Thoracic aorta (tissue), 2 donors: ENCODE data around the gene HERC2. TPM values are rescaled to one million over a fixed set of nuclear protein-coding genes. Genes with fewer than 3 reads are reported as not detected.

Source experiments
- ATAC-seq: fragments of 150-250 bp; one replicate; pipeline ENCODE4 v1.8.0; 2017; ENCODE audit warnings: low read depth; ENCODE audit not compliant: insufficient number of reproducible peaks, low FRiP score
- DNase-seq: peaks from one replicate; pipeline ENCODE4 v3.0.0-alpha.2; 2020; ENCODE audit warnings: low spot score
- H3K27ac ChIP-seq, 2 donors: fragments of 200-600 bp; sonication (generic); 1 replicate in 1 of 2; 2 replicates in 1 of 2; pipeline ENCODE4 v1.5.1; 2016; ENCODE audit warnings: mild to moderate bottlenecking in 2 of 2, moderate library complexity in 2 of 2
- H3K27me3 ChIP-seq: fragments of 200-600 bp; sonication (generic); replicated peaks from 2 replicates; pipeline ENCODE4 v1.6.0; 2016; ENCODE audit warnings: mild to moderate bottlenecking; ENCODE audit not compliant: insufficient read depth
- H3K36me3 ChIP-seq: fragments of 200-600 bp; sonication (generic); one replicate; pipeline ENCODE4 v1.5.1; 2016
- H3K4me1 ChIP-seq, 2 donors: fragments of 200-600 bp; sonication (generic); 1 replicate in 1 of 2; 2 replicates in 1 of 2; pipeline versions ENCODE4 v1.5.1 to v1.6.0; 2016; ENCODE audit warnings: low read depth in 2 of 2, mild to moderate bottlenecking in 1 of 2; ENCODE audit not compliant: control insufficient read depth in 1 of 2
- H3K4me3 ChIP-seq: fragments of 200-600 bp; sonication (generic); 2 replicates; pipeline ENCODE4 v1.5.1; 2016; ENCODE audit warnings: mild to moderate bottlenecking
- H3K9me3 ChIP-seq: fragments of 200-600 bp; sonication (generic); 2 replicates; pipeline ENCODE4 v1.5.1; 2016
- total RNA-seq, 2 donors: library from RNA; depleted of rRNA; stranded (reverse); fragments of >200 nt; gene quantifications; one replicate each; pipeline versions ENCODE4 v1.1.0 to v1.2.3, GENCODE V29; 2016
- TF ChIP-seq, protein P1 (sequence below): fragments of 200-600 bp; sonication (generic); IDR thresholded peaks from one replicate; pipeline ENCODE4 v1.5.1; 2019; ENCODE audit warnings: antibody characterized with exemption

Gene HERC2
- total RNA-seq, 2 donors from 2014 or later: 50.9 to 62.0 TPM

DNA sequence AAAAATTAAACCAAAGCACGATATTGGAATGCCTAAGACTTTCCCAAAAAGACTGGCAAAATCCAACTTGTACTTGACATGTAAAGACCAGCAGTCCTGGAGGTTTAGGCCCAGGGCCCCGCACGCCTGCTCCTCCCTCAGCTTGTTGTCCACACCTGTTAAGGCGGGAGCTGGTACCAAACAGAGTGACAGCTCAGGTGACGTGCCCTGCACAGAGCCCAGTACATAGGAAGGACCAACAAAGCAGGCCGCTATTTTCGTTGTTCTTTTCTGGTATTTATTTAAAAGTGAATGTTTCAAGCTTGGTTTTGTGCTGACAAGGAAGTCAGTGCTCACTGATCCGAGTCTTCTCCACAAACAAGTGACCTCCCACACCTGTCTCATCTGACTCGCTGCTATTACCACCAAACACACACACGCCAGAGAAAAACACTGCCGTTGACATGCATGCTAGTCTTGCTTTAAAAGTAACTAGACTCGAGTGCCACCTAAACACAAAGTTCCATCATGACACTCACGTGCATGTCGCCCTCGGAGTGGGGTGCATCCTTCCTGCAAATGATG is 50.2 kb downstream of the HERC2 start:
- TF ChIP-seq, protein P1, sequence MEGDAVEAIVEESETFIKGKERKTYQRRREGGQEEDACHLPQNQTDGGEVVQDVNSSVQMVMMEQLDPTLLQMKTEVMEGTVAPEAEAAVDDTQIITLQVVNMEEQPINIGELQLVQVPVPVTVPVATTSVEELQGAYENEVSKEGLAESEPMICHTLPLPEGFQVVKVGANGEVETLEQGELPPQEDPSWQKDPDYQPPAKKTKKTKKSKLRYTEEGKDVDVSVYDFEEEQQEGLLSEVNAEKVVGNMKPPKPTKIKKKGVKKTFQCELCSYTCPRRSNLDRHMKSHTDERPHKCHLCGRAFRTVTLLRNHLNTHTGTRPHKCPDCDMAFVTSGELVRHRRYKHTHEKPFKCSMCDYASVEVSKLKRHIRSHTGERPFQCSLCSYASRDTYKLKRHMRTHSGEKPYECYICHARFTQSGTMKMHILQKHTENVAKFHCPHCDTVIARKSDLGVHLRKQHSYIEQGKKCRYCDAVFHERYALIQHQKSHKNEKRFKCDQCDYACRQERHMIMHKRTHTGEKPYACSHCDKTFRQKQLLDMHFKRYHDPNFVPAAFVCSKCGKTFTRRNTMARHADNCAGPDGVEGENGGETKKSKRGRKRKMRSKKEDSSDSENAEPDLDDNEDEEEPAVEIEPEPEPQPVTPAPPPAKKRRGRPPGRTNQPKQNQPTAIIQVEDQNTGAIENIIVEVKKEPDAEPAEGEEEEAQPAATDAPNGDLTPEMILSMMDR: no peak
- DNase-seq (no peak), ATAC-seq (no peak)
- peaks cover 0 to 20% of the 10 kb centered on the region in 2 donors for H3K4me1 ChIP-seq
- no peaks in the 10 kb centered on the region for H3K27me3 ChIP-seq
- no peak overlapping the region for H3K27ac ChIP-seq
- peaks cover 29% of the 10 kb centered on the region for H3K36me3 ChIP-seq
- no peak overlapping the region for H3K4me3 ChIP-seq
- no peaks in the 10 kb centered on the region for H3K9me3 ChIP-seq

DNA sequence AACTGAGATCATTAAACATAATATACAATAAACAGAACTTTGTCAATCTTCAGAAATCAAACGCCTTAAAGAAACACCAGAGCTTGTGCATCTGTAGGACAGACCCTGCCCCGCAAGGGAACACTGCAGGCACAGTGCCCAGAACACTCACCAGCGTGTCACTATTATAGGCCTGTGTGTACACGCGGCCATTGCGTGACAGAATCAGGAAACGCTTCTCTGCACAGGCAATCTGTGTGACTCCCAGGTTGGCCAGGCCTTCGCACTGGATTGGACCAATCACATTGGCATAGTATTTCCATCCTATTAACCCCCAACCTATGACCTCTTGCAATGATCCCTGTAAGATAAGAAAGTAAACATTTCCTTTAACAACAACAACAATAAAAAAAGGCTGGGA is 52.9 kb downstream of the HERC2 start:
- ATAC-seq (no peak), DNase-seq (no peak)
- no peak overlapping the region for H3K27ac ChIP-seq
- H3K4me3 ChIP-seq: no peak overlapping the region
- peaks cover 0 to 20% of the 10 kb centered on the region in 2 donors for H3K4me1 ChIP-seq
- no peaks in the 10 kb centered on the region for H3K9me3 ChIP-seq
- TF ChIP-seq, protein P1: no peak
- H3K36me3 ChIP-seq: peaks cover 35% of the 10 kb centered on the region
- no peaks in the 10 kb centered on the region for H3K27me3 ChIP-seq

DNA sequence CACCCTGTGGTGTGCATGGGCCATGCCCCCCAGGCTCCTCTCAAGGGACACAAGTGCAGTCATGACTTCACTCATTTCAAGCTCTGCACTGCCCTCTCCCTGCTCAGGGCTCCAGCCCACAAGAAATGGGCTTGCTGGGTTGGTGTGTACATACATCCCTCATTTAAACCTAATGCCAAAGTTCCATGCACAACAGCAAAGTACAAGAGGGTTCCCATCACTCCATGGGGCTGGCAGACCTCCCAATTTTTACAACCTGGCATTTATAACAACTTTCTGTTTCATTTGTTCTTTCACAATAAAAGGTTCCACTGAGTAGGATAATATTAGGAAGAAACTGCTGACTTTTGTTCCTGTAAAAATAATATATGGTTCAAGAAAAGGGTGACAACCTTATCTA is 54.3 kb downstream of the HERC2 start:
- Histone ChIP-seq H3K4me1 (peaks cover 0 to 20% of the 10 kb centered on the region in 2 donors), H3K4me3 (no peak overlapping the region), H3K27ac (peak overlapping the region in 1 of 2 donors; percentile 63), H3K27me3 (no peaks in the 10 kb centered on the region), H3K36me3 (peaks cover 38% of the 10 kb centered on the region), H3K9me3 (no peaks in the 10 kb centered on the region)
- DNase-seq (no peak), ATAC-seq (no peak)
- TF ChIP-seq, protein P1: no peak

DNA sequence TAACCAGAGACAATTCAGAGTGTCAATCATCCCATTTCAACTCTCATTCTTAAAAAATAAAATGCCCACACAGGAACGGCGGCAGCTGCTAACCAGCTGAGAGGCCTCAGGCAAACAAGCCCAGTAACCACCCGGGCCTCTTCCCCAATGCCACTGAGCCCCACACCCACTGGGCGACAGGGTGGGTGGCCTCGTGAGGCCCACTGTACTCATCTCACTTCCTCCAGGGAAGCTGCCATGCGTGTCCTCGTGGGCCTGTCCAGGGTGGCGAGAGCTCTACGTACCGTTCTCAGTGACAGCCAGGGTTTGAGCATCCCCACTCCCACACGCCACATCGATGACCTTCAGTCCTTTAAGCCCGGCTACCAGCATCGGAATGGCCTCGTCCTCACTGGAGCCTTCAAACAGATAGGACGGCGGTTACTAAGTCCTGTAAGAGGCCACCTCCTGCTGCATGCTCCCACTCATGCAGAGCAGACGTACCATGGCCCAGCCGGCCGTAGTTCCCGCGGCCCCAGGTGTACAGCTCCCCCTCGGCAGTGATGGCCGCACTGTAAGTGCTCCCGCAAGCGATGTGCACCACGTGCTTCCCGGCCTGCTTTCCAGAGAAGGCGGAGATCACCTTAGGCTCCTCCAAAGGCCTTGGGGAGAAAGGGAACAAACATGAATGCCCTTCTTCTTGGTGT is 56.5 kb downstream of the HERC2 start:
- no peak for ATAC-seq
- Histone ChIP-seq H3K9me3 (no peaks in the 10 kb centered on the region), H3K27ac (no peak overlapping the region), H3K27me3 (no peaks in the 10 kb centered on the region), H3K36me3 (peaks cover 45% of the 10 kb centered on the region), H3K4me3 (no peak overlapping the region), H3K4me1 (peaks cover 0 to 20% of the 10 kb centered on the region in 2 donors)
- TF ChIP-seq, protein P1: no peak
- no peak for DNase-seq

DNA sequence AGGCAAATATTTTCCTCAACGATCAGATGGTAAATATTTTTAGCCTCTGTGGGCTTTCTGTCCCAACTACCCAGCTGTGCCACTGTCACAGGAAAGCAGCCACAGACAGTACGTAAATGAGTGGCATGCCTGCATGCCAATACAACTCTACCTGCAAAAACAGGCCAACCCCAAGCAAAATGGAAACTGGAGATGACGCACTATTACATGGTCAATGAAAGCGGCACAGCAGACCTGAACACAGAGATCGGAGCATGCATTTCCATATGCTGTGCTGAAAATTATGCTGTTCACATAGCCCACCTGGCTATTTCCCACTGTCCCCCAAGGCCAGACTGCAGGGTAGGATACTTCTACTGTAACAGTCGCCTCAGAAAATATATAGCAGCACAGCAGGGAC is 57.8 kb downstream of the HERC2 start:
- H3K4me3 ChIP-seq: no peak overlapping the region
- H3K4me1 ChIP-seq: peaks cover 0 to 20% of the 10 kb centered on the region in 2 donors
- ATAC-seq (no peak), DNase-seq (no peak)
- TF ChIP-seq, protein P1: no peak
- H3K27ac ChIP-seq: no peak overlapping the region
- H3K9me3 ChIP-seq: no peaks in the 10 kb centered on the region
- H3K36me3 ChIP-seq: peaks cover 37% of the 10 kb centered on the region
- no peaks in the 10 kb centered on the region for H3K27me3 ChIP-seq
